CD4-positive, alpha-beta memory T cell (primary cell): ENCODE results near the gene SAP30L. TPM values are rescaled to one million over a fixed set of nuclear protein-coding genes. Genes with fewer than 3 reads are reported as not detected.

Experiments
- CTCF ChIA-PET: fragments of 350-600 bp; sonication (Branson Sonifier 250); formaldehyde crosslinking; loops from one replicate; lab custom pipeline; 2021; ENCODE audit warnings: inconsistent platforms; ENCODE audit not compliant: partially characterized antibody; lab: Charles Lee
- POLR2A ChIA-PET: fragments of 350-600 bp; sonication (Branson Sonifier 250); formaldehyde crosslinking; loops from one replicate; lab custom pipeline; 2021; ENCODE audit not compliant: partially characterized antibody; lab: Charles Lee
- DNase-seq, 5 donors: peaks; one replicate each; pipeline versions ENCODE4 v3.0.0 to v3.0.0-alpha.2; 2020 to 2022; ENCODE audit warnings: mixed read lengths in 1 of 5
- H3K27ac ChIP-seq: one replicate; pipeline ENCODE4 v1.7.0; 2013; ENCODE audit warnings: low read depth, low read length
- H3K27me3 ChIP-seq: 2 replicates; pipeline ENCODE4 v1.7.0; 2013; ENCODE audit warnings: mild to moderate bottlenecking, low read length, moderate library complexity; ENCODE audit not compliant: insufficient read depth
- H3K36me3 ChIP-seq: 2 replicates; pipeline ENCODE4 v1.7.0; 2013; ENCODE audit warnings: mild to moderate bottlenecking, low read length, moderate library complexity; ENCODE audit not compliant: insufficient read depth
- H3K4me1 ChIP-seq: 2 replicates; pipeline ENCODE4 v1.7.0; 2013; ENCODE audit warnings: mild to moderate bottlenecking, low read length, moderate library complexity; ENCODE audit not compliant: insufficient read depth
- H3K4me3 ChIP-seq, 2 donors: one replicate each; pipeline ENCODE4 v1.7.0; 2013; ENCODE audit warnings: low read length in 2 of 2, mild to moderate bottlenecking in 1 of 2
- H3K9me3 ChIP-seq, 2 donors: one replicate each; pipeline ENCODE4 v1.7.0; 2013; ENCODE audit warnings: low read length in 2 of 2, control low read depth in 1 of 2; ENCODE audit not compliant: control insufficient read depth in 1 of 2
- H3K27ac Mint-ChIP-seq, 7 donors: one replicate each; pipeline ENCODE4 v1.8.0; 2020 to 2021; ENCODE audit warnings: mixed read lengths in 7 of 7, mild to moderate bottlenecking in 6 of 7, inconsistent platforms in 3 of 7, moderate library complexity in 3 of 7
- H3K27me3 Mint-ChIP-seq, 2 donors: one replicate each; pipeline ENCODE4 v1.8.0; 2020 to 2021; ENCODE audit warnings: mixed read lengths in 2 of 2
- H3K36me3 Mint-ChIP-seq, 2 donors: one replicate each; pipeline ENCODE4 v1.8.0; 2020 to 2021; ENCODE audit warnings: mixed read lengths in 2 of 2, inconsistent platforms in 1 of 2, mild to moderate bottlenecking in 1 of 2
- H3K4me1 Mint-ChIP-seq, 4 donors: one replicate each; pipeline ENCODE4 v1.8.0; 2020 to 2021; ENCODE audit warnings: mixed read lengths in 4 of 4, mild to moderate bottlenecking in 1 of 4
- H3K4me3 Mint-ChIP-seq, 8 donors: one replicate each; pipeline ENCODE4 v1.8.0; 2020 to 2021; ENCODE audit warnings: mixed read lengths in 8 of 8, mild to moderate bottlenecking in 7 of 8, moderate library complexity in 6 of 8, inconsistent platforms in 3 of 8
- H3K9me3 Mint-ChIP-seq, 8 donors: one replicate each; pipeline ENCODE4 v1.8.0; 2020 to 2021; ENCODE audit warnings: mixed read lengths in 8 of 8, mild to moderate bottlenecking in 5 of 8, inconsistent platforms in 3 of 8, moderate library complexity in 1 of 8
- intact Hi-C: fragments of 100-400 bp; cut with micrococcal nuclease; formaldehyde crosslinking; loops from one replicate; pipeline ENCODE4 v1.15.1; 2023
- polyA plus RNA-seq, 2 donors: library from polyadenylated mRNA; unstranded; fragments of 300-500 nt; fragmentation: Illumina TruSeq; gene quantifications; one replicate each; pipeline ENCODE4 v1.2.3, GENCODE V29; 2021
- total RNA-seq, 2 experiments: library from RNA; stranded (reverse); gene quantifications; one replicate each; pipeline ENCODE4 v1.2.3, GENCODE V29; 2021

The SAP30L gene
- total and polyA plus RNA-seq, 4 experiments from 2014 or later: 19.4 to 47.5 (median 40.8) TPM

DNA sequence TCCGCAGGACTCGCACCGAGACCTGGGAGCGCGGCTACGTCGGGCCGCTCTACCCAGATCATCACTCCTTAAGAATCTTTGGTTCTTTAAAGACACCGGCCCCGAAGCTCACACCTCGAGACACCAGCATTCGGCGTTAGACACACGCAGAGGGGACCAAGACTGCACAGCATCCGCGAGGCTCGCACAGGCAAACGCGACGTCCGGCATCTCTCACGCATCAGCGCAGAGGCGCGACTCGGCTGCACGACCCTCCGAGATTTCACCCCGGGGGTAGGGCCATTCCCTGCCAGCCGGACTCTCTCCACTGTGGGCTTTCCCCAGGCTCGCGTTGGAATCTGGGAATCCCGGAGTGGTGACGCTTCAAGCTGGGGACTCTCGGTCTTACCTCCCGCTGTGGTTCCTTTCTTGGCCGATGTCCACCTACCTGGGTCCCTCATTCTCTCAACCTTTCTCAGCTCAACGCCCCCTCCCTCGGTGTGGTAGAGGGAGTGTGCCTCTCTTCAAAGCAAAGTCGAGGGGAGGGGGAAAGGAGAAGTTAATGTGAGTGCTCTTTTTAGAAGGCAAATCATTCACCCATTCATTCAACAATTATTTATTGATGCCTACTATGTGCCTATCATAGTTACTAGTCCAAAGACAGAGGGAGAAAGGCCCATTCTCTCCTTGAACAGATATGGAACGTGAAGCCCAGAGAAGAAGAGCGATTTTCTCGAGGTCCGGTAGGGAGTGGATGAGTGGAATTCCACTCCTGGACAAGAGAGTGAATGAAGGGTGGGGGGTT lies 33.6 kb downstream of the SAP30L start:
- DNase-seq: no peak
- ChIA-PET POLR2A (no interaction called here), CTCF (no interaction called here)
- intact Hi-C loops: no loop called here
- Mint-ChIP-seq H3K27me3 (peaks cover 72 to 78% of the 10 kb centered on the region in 2 donors), H3K4me3 (peak overlapping the region; percentile 37 to 92 (median 75)), H3K9me3 (peaks cover 0 to 3% (median 0%) of the 10 kb centered on the region in 8 donors), H3K4me1 (peaks cover 34 to 65% (median 50%) of the 10 kb centered on the region in 4 donors), H3K27ac (peak overlapping the region in 1 of 7 donors; percentile 77), H3K36me3 (no peaks in the 10 kb centered on the region)
- H3K9me3 ChIP-seq: no peaks in the 10 kb centered on the region
- H3K27ac ChIP-seq: no peak overlapping the region
- H3K4me1 ChIP-seq: peaks cover 60% of the 10 kb centered on the region
- H3K36me3 ChIP-seq: no peaks in the 10 kb centered on the region
- H3K4me3 ChIP-seq: no peak overlapping the region
- peaks cover 91% of the 10 kb centered on the region for H3K27me3 ChIP-seq

DNA sequence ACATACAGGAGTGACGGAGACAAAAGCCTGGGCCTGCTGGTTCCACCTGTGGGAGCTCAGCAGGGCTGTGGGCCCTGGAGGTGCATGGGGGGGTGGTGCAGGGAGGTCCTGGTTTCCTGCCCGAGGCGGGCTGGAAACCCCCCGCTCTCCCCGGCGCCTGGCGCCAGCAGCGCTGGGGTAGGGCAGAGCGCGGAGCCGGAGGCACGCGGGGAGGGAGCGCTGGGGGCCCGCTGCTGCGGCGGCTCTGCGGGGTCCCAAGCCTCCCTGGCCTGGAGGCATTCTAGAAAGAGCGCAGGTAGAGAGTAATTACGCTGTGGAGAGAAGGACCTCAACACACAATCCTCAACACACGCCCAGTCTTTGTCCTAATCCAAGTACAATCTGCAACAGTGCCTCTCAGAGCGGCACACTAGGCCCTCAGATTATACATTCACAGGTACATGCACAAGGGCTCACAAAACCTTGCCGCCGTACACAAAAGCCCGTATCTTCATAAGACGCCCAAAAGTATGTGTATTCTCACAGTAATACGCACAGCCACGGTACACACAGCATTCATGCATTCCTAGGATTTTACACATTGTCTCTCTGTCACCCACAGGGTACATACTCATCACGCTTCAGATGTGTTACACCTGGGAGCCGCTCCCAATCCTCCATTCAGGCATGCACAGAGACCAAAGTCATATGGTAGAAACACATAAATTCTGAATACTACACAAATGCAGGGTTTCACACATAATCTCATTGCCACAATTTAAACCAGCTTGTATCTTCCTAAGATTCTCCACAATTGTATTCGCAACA lies 34.4 kb downstream of the SAP30L start:
- CTCF ChIA-PET: no interaction called here
- peaks cover 52% of the 10 kb centered on the region for H3K4me1 ChIP-seq

DNA sequence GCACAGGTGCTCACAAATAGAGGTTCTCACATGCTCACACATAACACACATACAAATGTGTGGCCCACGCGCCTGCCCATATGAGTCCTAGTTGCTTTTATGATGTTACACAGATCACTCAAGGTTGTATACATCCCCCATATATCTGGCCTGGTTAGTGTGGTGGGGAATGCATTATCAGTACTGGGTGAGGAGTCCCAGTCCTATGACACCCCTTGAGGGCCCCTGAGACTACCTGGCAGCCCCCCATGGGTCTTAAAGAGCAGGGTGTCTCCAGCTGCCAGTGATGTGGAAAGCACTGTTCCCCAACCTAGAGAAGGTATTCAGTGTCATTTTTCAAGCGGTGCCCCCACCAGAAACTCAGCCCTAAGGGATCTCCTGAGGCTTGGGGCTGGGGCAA lies 35.0 kb downstream of the SAP30L start:
- Histone ChIP-seq H3K9me3 (no peaks in the 10 kb centered on the region), H3K4me1 (peaks cover 45% of the 10 kb centered on the region), H3K4me3 (no peak overlapping the region), H3K27me3 (peaks cover 87% of the 10 kb centered on the region), H3K27ac (no peak overlapping the region), H3K36me3 (no peaks in the 10 kb centered on the region)
- DNase-seq: no peak
- H3K27me3 Mint-ChIP-seq: peaks cover 75 to 80% of the 10 kb centered on the region in 2 donors
- no peak overlapping the region for H3K27ac Mint-ChIP-seq
- POLR2A ChIA-PET: no interaction called here
- H3K9me3 Mint-ChIP-seq: peaks cover 0 to 4% (median 0%) of the 10 kb centered on the region in 8 donors
- H3K36me3 Mint-ChIP-seq: no peaks in the 10 kb centered on the region
- H3K4me1 Mint-ChIP-seq: peaks cover 21 to 51% (median 36%) of the 10 kb centered on the region in 4 donors
- H3K4me3 Mint-ChIP-seq: peak overlapping the region in 1 of 8 donors; percentile 1
- intact Hi-C loops: no loop called here
- CTCF ChIA-PET: no interaction called here

More for the DNA sequence above, 34.4 kb downstream of the SAP30L start:
- Mint-ChIP-seq H3K27ac (no peak overlapping the region), H3K9me3 (peaks cover 0 to 4% (median 0%) of the 10 kb centered on the region in 8 donors), H3K4me3 (peak overlapping the region in 1 of 8 donors; percentile 92), H3K36me3 (no peaks in the 10 kb centered on the region), H3K4me1 (peaks cover 26 to 58% (median 42%) of the 10 kb centered on the region in 4 donors), H3K27me3 (peaks cover 72 to 78% of the 10 kb centered on the region in 2 donors)
- no peak for DNase-seq
- POLR2A ChIA-PET: no interaction called here
- Histone ChIP-seq H3K27me3 (peaks cover 89% of the 10 kb centered on the region), H3K27ac (no peak overlapping the region), H3K9me3 (no peaks in the 10 kb centered on the region), H3K36me3 (no peaks in the 10 kb centered on the region), H3K4me3 (no peak overlapping the region)
- intact Hi-C loops: no loop called here

DNA sequence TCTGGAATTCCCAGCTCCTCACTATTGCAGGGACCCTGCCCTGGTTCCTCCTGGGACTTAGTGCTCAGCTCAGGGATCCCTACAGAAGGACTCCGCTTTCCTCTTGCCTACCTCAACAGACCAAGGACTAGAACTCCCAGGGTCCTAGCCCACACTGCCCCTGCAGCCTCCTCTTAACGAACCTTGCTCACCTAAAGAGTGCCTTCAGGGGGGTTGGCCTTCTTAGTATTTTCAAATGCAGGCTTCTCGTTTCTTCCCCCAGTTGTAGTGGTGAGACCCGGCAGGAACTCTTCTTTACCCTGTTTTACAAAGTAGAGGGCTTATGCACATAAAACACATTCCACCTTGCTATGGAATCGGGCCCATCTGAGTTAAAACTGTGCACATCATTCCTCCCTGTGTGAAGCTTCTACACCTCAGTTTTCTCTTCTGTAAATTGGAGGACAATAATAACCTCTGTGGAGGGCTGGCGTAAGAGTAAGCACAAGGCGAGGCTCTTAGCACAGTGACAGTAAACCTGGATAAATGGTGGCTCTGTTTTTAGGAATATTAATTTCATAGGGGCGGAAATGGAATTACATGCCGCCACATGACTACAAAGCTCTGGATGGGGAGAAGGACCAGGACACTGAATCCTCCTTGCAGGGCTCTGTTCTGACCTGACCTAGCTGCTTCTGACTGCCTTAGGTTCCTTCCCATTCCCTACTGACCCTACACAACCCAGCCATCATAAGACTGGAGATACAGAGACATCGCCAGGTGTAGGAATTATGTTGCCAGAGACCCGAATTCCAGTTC lies 36.0 kb downstream of the SAP30L start:
- Histone ChIP-seq H3K4me1 (peaks cover 37% of the 10 kb centered on the region), H3K27ac (no peak overlapping the region), H3K4me3 (no peak overlapping the region), H3K36me3 (no peaks in the 10 kb centered on the region), H3K27me3 (peaks cover 86% of the 10 kb centered on the region), H3K9me3 (no peaks in the 10 kb centered on the region)
- ChIA-PET CTCF (interaction anchor here (1.6 kb wide), 1 partner anchor 15 kb away, joined by 3 read pairs; no protein-coding TSS in a partner anchor), POLR2A (no interaction called here)
- Mint-ChIP-seq H3K9me3 (peaks cover 0 to 4% (median 0%) of the 10 kb centered on the region in 8 donors), H3K27ac (no peak overlapping the region), H3K27me3 (peaks cover 74 to 83% of the 10 kb centered on the region in 2 donors), H3K4me1 (peaks cover 17 to 41% (median 29%) of the 10 kb centered on the region in 4 donors), H3K4me3 (no peak overlapping the region), H3K36me3 (no peaks in the 10 kb centered on the region)
- intact Hi-C loops: no loop called here
- DNase-seq: no peak

DNA sequence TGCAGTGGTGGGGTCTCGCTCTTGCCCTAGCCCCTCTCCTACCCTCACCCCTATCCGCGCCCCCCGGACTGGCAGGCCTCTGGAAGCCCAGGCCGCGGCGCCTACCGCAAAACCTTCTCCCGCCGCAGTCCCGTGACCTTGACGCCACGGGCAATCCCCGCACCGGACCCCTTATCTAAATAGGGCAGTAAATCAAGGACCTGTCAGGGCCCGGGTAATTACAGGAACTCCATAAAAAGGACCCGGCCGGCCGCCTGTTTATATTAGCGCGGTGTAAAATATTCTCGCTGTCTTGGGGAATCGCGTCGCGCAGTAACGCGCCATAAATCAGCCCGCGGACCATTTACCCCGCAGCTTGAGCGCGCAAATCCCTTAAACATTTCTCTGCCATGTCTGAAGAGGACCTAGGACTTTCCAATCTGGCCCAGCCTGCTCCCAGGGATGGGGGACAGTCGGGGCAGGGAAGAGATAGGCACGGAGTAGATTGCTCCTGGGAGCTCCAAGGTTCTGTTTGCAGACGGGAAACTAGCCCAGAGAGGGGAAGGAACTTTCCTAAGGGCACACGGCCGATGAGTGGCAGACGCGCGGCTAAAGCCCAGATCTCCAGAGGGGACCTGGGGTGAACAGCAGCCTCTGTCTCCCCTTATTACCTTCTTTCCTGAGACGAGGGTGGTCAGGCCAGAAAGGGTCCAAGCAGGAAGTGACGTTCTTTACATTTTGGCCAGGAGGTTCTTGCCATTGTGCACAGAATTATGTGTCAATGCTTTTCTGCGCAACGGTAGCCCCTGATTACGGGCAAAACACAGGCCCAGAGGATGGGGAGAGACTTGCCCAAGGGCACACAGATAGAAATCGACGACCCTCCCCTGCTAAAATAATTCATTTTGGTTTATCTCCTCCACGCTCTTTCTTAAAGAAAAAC lies 37.0 kb downstream of the SAP30L start:
- Histone ChIP-seq H3K9me3 (no peaks in the 10 kb centered on the region), H3K4me1 (peaks cover 27% of the 10 kb centered on the region), H3K4me3 (no peak overlapping the region), H3K27me3 (peaks cover 76% of the 10 kb centered on the region), H3K36me3 (no peaks in the 10 kb centered on the region), H3K27ac (no peak overlapping the region)
- Mint-ChIP-seq H3K4me1 (peaks cover 13 to 33% (median 22%) of the 10 kb centered on the region in 4 donors), H3K27me3 (peaks cover 73 to 84% of the 10 kb centered on the region in 2 donors), H3K36me3 (no peaks in the 10 kb centered on the region), H3K27ac (peak overlapping the region in 1 of 7 donors; percentile 71), H3K9me3 (peaks cover 0 to 4% (median 0%) of the 10 kb centered on the region in 8 donors), H3K4me3 (peak overlapping the region in 1 of 8 donors; percentile 48)
- intact Hi-C loops: no loop called here
- DNase-seq: no peak
- ChIA-PET CTCF (interaction anchor here (1.6 kb wide), 1 partner anchor 16 kb away, joined by 3 read pairs; no protein-coding TSS in a partner anchor), POLR2A (interaction anchor here (0.7 kb wide), 1 partner anchor 34 kb away, joined by 3 read pairs; no protein-coding TSS in a partner anchor)
